Measurements from ENCODE around the gene SAMD4A.

- TF ChIP-seq POLR2A (IDR thresholded peaks at IDR 0.05), result no peak
- TF ChIP-seq, protein P1, sequence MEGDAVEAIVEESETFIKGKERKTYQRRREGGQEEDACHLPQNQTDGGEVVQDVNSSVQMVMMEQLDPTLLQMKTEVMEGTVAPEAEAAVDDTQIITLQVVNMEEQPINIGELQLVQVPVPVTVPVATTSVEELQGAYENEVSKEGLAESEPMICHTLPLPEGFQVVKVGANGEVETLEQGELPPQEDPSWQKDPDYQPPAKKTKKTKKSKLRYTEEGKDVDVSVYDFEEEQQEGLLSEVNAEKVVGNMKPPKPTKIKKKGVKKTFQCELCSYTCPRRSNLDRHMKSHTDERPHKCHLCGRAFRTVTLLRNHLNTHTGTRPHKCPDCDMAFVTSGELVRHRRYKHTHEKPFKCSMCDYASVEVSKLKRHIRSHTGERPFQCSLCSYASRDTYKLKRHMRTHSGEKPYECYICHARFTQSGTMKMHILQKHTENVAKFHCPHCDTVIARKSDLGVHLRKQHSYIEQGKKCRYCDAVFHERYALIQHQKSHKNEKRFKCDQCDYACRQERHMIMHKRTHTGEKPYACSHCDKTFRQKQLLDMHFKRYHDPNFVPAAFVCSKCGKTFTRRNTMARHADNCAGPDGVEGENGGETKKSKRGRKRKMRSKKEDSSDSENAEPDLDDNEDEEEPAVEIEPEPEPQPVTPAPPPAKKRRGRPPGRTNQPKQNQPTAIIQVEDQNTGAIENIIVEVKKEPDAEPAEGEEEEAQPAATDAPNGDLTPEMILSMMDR (IDR thresholded peaks at IDR 0.05), result no peak
These were observed 145.7 kb downstream of the SAMD4A start for GRCh38 chr14:54712465-54713200.
